Measurements from ENCODE around the gene ARL11. TPM values are rescaled to one million over a fixed set of nuclear protein-coding genes. Genes with fewer than 3 reads are reported as not detected.

Gene ARL11
- total RNA-seq, 1 experiment from 2014 or later: 0.35 TPM

GRCh38 chr13:49649244-49649962 is 21.1 kb downstream of the ARL11 start (continued):
- TF ChIP-seq ZNF532 (CRISPR knock-in tag; IDR thresholded peaks at IDR 0.05; ENCODE audit: borderline replicate concordance) (no peak), GRHL2 (CRISPR knock-in tag; IDR thresholded peaks at IDR 0.05; ENCODE audit: insufficient replicate concordance, severe bottlenecking) (no peak), ESRRA (CRISPR knock-in tag; IDR thresholded peaks at IDR 0.05; ENCODE audit: borderline replicate concordance) (no peak), ZNF396 (CRISPR knock-in tag; IDR thresholded peaks at IDR 0.05; ENCODE audit: borderline replicate concordance) (no peak), RORB (CRISPR knock-in tag; IDR thresholded peaks at IDR 0.05) (no peak), HMGA2 (CRISPR knock-in tag; IDR thresholded peaks at IDR 0.05) (no peak), CREM (CRISPR knock-in tag; IDR thresholded peaks at IDR 0.05) (no peak)
- TF ChIP-seq, protein P1, sequence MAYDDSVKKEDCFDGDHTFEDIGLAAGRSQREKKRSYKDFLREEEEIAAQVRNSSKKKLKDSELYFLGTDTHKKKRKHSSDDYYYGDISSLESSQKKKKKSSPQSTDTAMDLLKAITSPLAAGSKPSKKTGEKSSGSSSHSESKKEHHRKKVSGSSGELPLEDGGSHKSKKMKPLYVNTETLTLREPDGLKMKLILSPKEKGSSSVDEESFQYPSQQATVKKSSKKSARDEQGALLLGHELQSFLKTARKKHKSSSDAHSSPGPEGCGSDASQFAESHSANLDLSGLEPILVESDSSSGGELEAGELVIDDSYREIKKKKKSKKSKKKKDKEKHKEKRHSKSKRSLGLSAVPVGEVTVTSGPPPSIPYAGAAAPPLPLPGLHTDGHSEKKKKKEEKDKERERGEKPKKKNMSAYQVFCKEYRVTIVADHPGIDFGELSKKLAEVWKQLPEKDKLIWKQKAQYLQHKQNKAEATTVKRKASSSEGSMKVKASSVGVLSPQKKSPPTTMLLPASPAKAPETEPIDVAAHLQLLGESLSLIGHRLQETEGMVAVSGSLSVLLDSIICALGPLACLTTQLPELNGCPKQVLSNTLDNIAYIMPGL (CRISPR knock-in tag; IDR thresholded peaks at IDR 0.05): no peak

GRCh38 chr13:49649963-49650312 is 21.6 kb downstream of the ARL11 start:
- ATAC-seq (no peak), DNase-seq (ENCODE audit: low spot score) (no peak)
- CTCF ChIA-PET: interaction anchor here (0.6 to 1.5 kb wide), 4 partner anchors 9 to 103 kb away, joined by 3 to 4 read pairs (median 3); no protein-coding TSS in a partner anchor
- Mint-ChIP-seq H3K4me3 (no peak overlapping the region), H3K36me3 (no peaks in the 10 kb centered on the region), H3K27ac (no peak overlapping the region), H3K4me1 (peaks cover 4% of the 10 kb centered on the region), H3K9me3 (no peaks in the 10 kb centered on the region), H3K27me3 (ENCODE audit: low read depth) (no peaks in the 10 kb centered on the region)
- POLR2A ChIA-PET: no interaction called here
- TF ChIP-seq OVOL2 (CRISPR knock-in tag; IDR thresholded peaks at IDR 0.05; ENCODE audit: borderline replicate concordance) (no peak), STAT6 (CRISPR knock-in tag; conservative IDR thresholded peaks at IDR 0.05; ENCODE audit: low read depth) (no peak), ETV6 (CRISPR knock-in tag; IDR thresholded peaks at IDR 0.05) (no peak), ZNF317 (CRISPR knock-in tag; IDR thresholded peaks at IDR 0.05; ENCODE audit: borderline replicate concordance, low read depth) (no peak), TCF7 (CRISPR knock-in tag; IDR thresholded peaks at IDR 0.05; ENCODE audit: low read depth) (no peak), FOXK1 (CRISPR knock-in tag; IDR thresholded peaks at IDR 0.05) (no peak), TEAD1 (CRISPR knock-in tag; IDR thresholded peaks at IDR 0.05) (no peak), ZNF416 (CRISPR knock-in tag; IDR thresholded peaks at IDR 0.05) (no peak)
- TF ChIP-seq, protein P2, sequence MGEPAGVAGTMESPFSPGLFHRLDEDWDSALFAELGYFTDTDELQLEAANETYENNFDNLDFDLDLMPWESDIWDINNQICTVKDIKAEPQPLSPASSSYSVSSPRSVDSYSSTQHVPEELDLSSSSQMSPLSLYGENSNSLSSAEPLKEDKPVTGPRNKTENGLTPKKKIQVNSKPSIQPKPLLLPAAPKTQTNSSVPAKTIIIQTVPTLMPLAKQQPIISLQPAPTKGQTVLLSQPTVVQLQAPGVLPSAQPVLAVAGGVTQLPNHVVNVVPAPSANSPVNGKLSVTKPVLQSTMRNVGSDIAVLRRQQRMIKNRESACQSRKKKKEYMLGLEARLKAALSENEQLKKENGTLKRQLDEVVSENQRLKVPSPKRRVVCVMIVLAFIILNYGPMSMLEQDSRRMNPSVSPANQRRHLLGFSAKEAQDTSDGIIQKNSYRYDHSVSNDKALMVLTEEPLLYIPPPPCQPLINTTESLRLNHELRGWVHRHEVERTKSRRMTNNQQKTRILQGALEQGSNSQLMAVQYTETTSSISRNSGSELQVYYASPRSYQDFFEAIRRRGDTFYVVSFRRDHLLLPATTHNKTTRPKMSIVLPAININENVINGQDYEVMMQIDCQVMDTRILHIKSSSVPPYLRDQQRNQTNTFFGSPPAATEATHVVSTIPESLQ (CRISPR knock-in tag; IDR thresholded peaks at IDR 0.05): no peak

All from WTC11 (cell line).